ENCODE data around the gene CBFA2T2. TPM values are rescaled to one million over a fixed set of nuclear protein-coding genes. Genes with fewer than 3 reads are reported as not detected.

The CBFA2T2 gene
- total and polyA plus RNA-seq, 10 of the 15 experiments (the other 5 are each of a cell fraction or from before 2014, with no cell fraction given), result 0.61 to 8.6 (median 5.5) TPM

GRCh38 chr20:33672426-33673113 is 182.7 kb downstream of the CBFA2T2 start:
- intact Hi-C loops (cut with micrococcal nuclease; ENCODE audit: unreplicated experiment) (no loop called here), in situ Hi-C loops (cut with MboI) (no loop called here)
- H3K9ac ChIP-seq (ENCODE audit: control insufficient read depth, insufficient read depth, low read length), result no peak overlapping the region
- no peak for ATAC-seq
- no peak overlapping the region; the same call in 1 of the 2 replicates for H3K4me2 ChIP-seq (ENCODE audit: control insufficient read depth, insufficient read depth)
- H3K4me1 ChIP-seq (ENCODE audit: control insufficient read depth, insufficient read depth, low read length), result peaks cover 17% of the 10 kb centered on the region
- H3K4me3 ChIP-seq, result no peak overlapping the region
- H3K27me3 ChIP-seq (replicated peaks in 1 of 2; ENCODE audit: control insufficient read depth in 2 of 2, insufficient read depth in 2 of 2, low read length in 1 of 2), result no peaks in the 10 kb centered on the region
- DNase-seq (ENCODE audit: low read depth, low spot score), result no peak
- ChIA-PET SMC1A (ENCODE audit: uncharacterized antibody, unreplicated experiment) (no interaction called here), RAD21 (ENCODE audit: unreplicated experiment) (no interaction called here), POLR2A (interaction anchor here (1.0 kb wide), 1 partner anchor 13 kb away, joined by 3 read pairs; no protein-coding TSS in a partner anchor), CTCF (no interaction called here)
- WGBS (ENCODE audit: insufficient coverage, insufficient replicate concordance, low lambda C conversion rate, missing lambda C conversion rate), result 82% methylated on average over 17 of the region's 17 CpGs
- peaks cover 4% of the 10 kb centered on the region; the same call in 1 of the 2 replicates for H4K20me1 ChIP-seq (ENCODE audit: control insufficient read depth, insufficient read depth)
- H3K36me3 ChIP-seq (ENCODE audit: control insufficient read depth in 2 of 2, insufficient read depth in 2 of 2, low read length in 1 of 2), result peaks cover 0 to 1% of the 10 kb centered on the region in 2 experiments; a peak in 3 of 4 replicates
- peaks cover 2% of the 10 kb centered on the region for H3K79me2 ChIP-seq (ENCODE audit: control insufficient read depth, insufficient read depth, low read length)
- no peaks in the 10 kb centered on the region for H3K9me3 ChIP-seq (replicated peaks; ENCODE audit: control insufficient read depth, insufficient read depth, low read length)
- H3K27ac ChIP-seq (ENCODE audit: control insufficient read depth, insufficient read depth), result no peak overlapping the region
- no TSS peak for BruUV-seq (replicated peaks)
- TF ChIP-seq RB1 (IDR thresholded peaks at IDR 0.05; ENCODE audit: borderline replicate concordance) (no peak), BCLAF1 (IDR thresholded peaks at IDR 0.05) (no peak), CBFB (IDR thresholded peaks at IDR 0.05; ENCODE audit: low read depth) (no peak), NRF1 (conservative IDR thresholded peaks at IDR 0.05; ENCODE audit: low read depth, low read length) (no peak), SRF (IDR thresholded peaks at IDR 0.05; ENCODE audit: low read depth in 2 of 2, low read length in 2 of 2) (no peak)
- no peak for FAIRE-seq
- no peak overlapping the region for H2AFZ ChIP-seq (ENCODE audit: control insufficient read depth, low read depth, low read length)
